HepG2 (cell line): ENCODE data around the gene APOL2. TPM values are rescaled to one million over a fixed set of nuclear protein-coding genes. Genes with fewer than 3 reads are reported as not detected.
A peak's percentile ranks its signal among the peaks of the same experiment; 100 is the strongest.

ENCODE experiments used
- BCL6 ChIP-seq: IDR thresholded peaks from 2 replicates; pipeline ENCODE4 v1.6.1; 2016; ENCODE audit warnings: missing genetic modification reagents, missing compliant biosample characterization
- CC2D1A ChIP-seq: sonication (generic); formaldehyde crosslinking; IDR thresholded peaks from 2 replicates; pipeline ENCODE4 v1.8.1; 2023; ENCODE audit warnings: mild to moderate bottlenecking, missing genetic modification reagents
- CEBPG ChIP-seq: IDR thresholded peaks from 2 replicates; pipeline ENCODE4 v1.6.1; 2016
- CREB1 ChIP-seq, 2 experiments: fragments of 450-650 bp in 1 of 2; IDR thresholded peaks; 2 replicates each; pipeline ENCODE4 v1.6.1; 2016 to 2017; ENCODE audit warnings: control low read depth in 1 of 2, mild to moderate bottlenecking in 1 of 2, missing compliant biosample characterization in 1 of 2, missing genetic modification characterization in 1 of 2
- GATAD1 ChIP-seq: IDR thresholded peaks from 2 replicates; pipeline ENCODE4 v1.6.1; 2016; ENCODE audit warnings: missing genetic modification reagents, missing compliant biosample characterization
- HDAC6 ChIP-seq: fragments of 200-600 bp; sonication (generic); IDR thresholded peaks from 2 replicates; pipeline ENCODE4 v1.7.0; 2017; ENCODE audit warnings: mild to moderate bottlenecking, antibody characterized with exemption, low read length, low read depth
- HMG20A ChIP-seq: IDR thresholded peaks from 2 replicates; pipeline ENCODE4 v1.6.1; 2016; ENCODE audit warnings: borderline replicate concordance
- KMT2B ChIP-seq: IDR thresholded peaks from 2 replicates; pipeline ENCODE4 v1.6.1; 2016; ENCODE audit warnings: missing genetic modification reagents, missing compliant biosample characterization
- MNT ChIP-seq: fragments of 450-650 bp; IDR thresholded peaks from 2 replicates; pipeline ENCODE4 v1.6.1; 2016
- MXD1 ChIP-seq: sonication (generic); formaldehyde crosslinking; IDR thresholded peaks from 2 replicates; pipeline ENCODE4 v1.4.0; 2020; ENCODE audit warnings: mild to moderate bottlenecking, missing genetic modification reagents
- NCOA1 ChIP-seq: sonication (generic); formaldehyde crosslinking; IDR thresholded peaks from 2 replicates; pipeline ENCODE4 v1.9.0; 2021; ENCODE audit warnings: missing genetic modification reagents
- POLR2A ChIP-seq, 2 experiments: IDR thresholded peaks; 2 replicates each; pipeline ENCODE4 v1.6.1; 2011; ENCODE audit warnings: low read depth in 2 of 2, low read length in 2 of 2, mild to moderate bottlenecking in 1 of 2, moderate library complexity in 1 of 2; ENCODE audit not compliant: insufficient read depth in 1 of 2
- RCOR2 ChIP-seq: IDR thresholded peaks from 2 replicates; pipeline ENCODE4 v1.6.1; 2016; ENCODE audit warnings: missing biosample characterization, missing genetic modification reagents
- SMC3 ChIP-seq: IDR thresholded peaks from 2 replicates; pipeline ENCODE4 v1.6.1; 2011; ENCODE audit warnings: low read length, improper control_type of control experiment
- SOX13 ChIP-seq, 3 experiments: fragments of 450-650 bp in 1 of 3; sonication (generic) in 1 of 3; formaldehyde crosslinking in 1 of 3; IDR thresholded peaks in 2 of 3; conservative IDR thresholded peaks in 1 of 3; 2 replicates each; pipeline versions ENCODE4 v1.5.0 to v1.6.1; 2016 to 2020; ENCODE audit warnings: antibody characterized with exemption in 1 of 3, mild to moderate bottlenecking in 1 of 3, missing compliant biosample characterization in 1 of 3, missing genetic modification reagents in 1 of 3, moderate library complexity in 1 of 3
- THAP9 ChIP-seq: sonication (generic); formaldehyde crosslinking; IDR thresholded peaks from 2 replicates; pipeline ENCODE4; 2020; ENCODE audit warnings: missing genetic modification reagents, mild to moderate bottlenecking, borderline replicate concordance
- ZKSCAN8 ChIP-seq: IDR thresholded peaks from 2 replicates; pipeline ENCODE4 v1.6.1; 2016; ENCODE audit warnings: borderline replicate concordance, missing genetic modification reagents, missing compliant biosample characterization
- ZNF235 ChIP-seq: sonication (generic); formaldehyde crosslinking; IDR thresholded peaks from 2 replicates; pipeline ENCODE4 v1.8.1; 2023; ENCODE audit warnings: mild to moderate bottlenecking, missing genetic modification reagents, borderline replicate concordance
- ZNF331 ChIP-seq: sonication (generic); formaldehyde crosslinking; IDR thresholded peaks from 2 replicates; pipeline ENCODE4 v1.4.0; 2020; ENCODE audit warnings: missing genetic modification reagents
- ZNF333 ChIP-seq: sonication (generic); formaldehyde crosslinking; IDR thresholded peaks from 2 replicates; pipeline ENCODE4 v1.4.0; 2020; ENCODE audit warnings: mild to moderate bottlenecking, missing genetic modification reagents, borderline replicate concordance
- ZNF770 ChIP-seq: sonication (generic); formaldehyde crosslinking; IDR thresholded peaks from 2 replicates; pipeline ENCODE4 v1.5.0; 2020; ENCODE audit warnings: mild to moderate bottlenecking, missing genetic modification reagents
- ZNF788 ChIP-seq: sonication (generic); formaldehyde crosslinking; IDR thresholded peaks from 2 replicates; pipeline ENCODE4 v1.5.0; 2020; ENCODE audit warnings: mild to moderate bottlenecking, missing genetic modification reagents, borderline replicate concordance
- ZSCAN29 ChIP-seq: sonication (generic); formaldehyde crosslinking; conservative IDR thresholded peaks from 2 replicates; pipeline ENCODE4 v1.4.0; 2020; ENCODE audit warnings: mild to moderate bottlenecking, missing genetic modification reagents
- polyA plus RNA-seq, 8 experiments: library from polyadenylated mRNA; depleted of rRNA in 3 of 8; stranded (reverse) in 7 of 8; unstranded in 1 of 8; fragments of >200 nt; fragmentation: Illumina TruSeq in 4 of 8; extraction: Trizol in 4 of 8; gene quantifications; 2 replicates each; pipeline versions ENCODE4 v1.2.1 to v1.2.3, GENCODE V29; 2011 to 2016; ENCODE audit warnings: low read depth in 4 of 8, missing spikeins in 1 of 8, mixed read lengths in 1 of 8; ENCODE audit not compliant: insufficient read depth in 1 of 8
- total RNA-seq, 5 experiments: library from RNA; depleted of rRNA; stranded (reverse); fragments of >200 nt; fragmentation: Illumina TruSeq; extraction: Trizol; gene quantifications; 2 replicates each; pipeline ENCODE4 v1.2.3, GENCODE V29; 2016; ENCODE audit warnings: low read depth in 1 of 5

APOL2 gene
- total and polyA plus RNA-seq, 2 of the 13 experiments (the other 11 are each of a cell fraction or from before 2014, with no cell fraction given), result 28.7 to 51.2 TPM

GRCh38 chr22:36239401-36240171 is at the start of gene APOL2 (continued):
- TF ChIP-seq MNT (peak; percentile 85), ZNF235 (CRISPR knock-in tag) (no peak), RCOR2 (CRISPR knock-in tag) (peak; percentile 46; the same call in 1 of the 2 replicates), ZNF333 (CRISPR knock-in tag) (0 out of 2 replicates have a peak, but pooled peaks have one; percentile 69), ZSCAN29 (peak; percentile 36; the same call in 1 of the 2 replicates), KMT2B (CRISPR knock-in tag) (peak; percentile 83), CEBPG (CRISPR knock-in tag) (peak; percentile 8; the same call in 1 of the 2 replicates), ZNF331 (peak; percentile 82), NCOA1 (CRISPR knock-in tag) (peak; percentile 52; the same call in 1 of the 2 replicates), ZNF770 (CRISPR knock-in tag) (peak; percentile 44; the same call in 1 of the 2 replicates), CC2D1A (CRISPR knock-in tag) (no peak), HDAC6 (no peak), POLR2A (IDR thresholded peaks at IDR 0.05; ENCODE audit: insufficient read depth in 1 of 2, low read depth in 2 of 2, low read length in 2 of 2) (peak; percentile 76 to 86), ZKSCAN8 (peak; percentile 45; the same call in 1 of the 2 replicates), THAP9 (CRISPR knock-in tag) (peak; percentile 71; the same call in 1 of the 2 replicates), BCL6 (0 out of 2 replicates have a peak, but pooled peaks have one; percentile 21), CREB1 (IDR thresholded peaks at IDR 0.05) (peak; percentile 33; the same call in 1 of the 2 replicates), CREB1 (CRISPR knock-in tag; IDR thresholded peaks at IDR 0.05) (no peak; the same call in 1 of the 2 replicates), ZNF788 (CRISPR knock-in tag) (peak; percentile 78; the same call in 1 of the 2 replicates), HMG20A (CRISPR knock-in tag) (peak; percentile 50; the same call in 1 of the 2 replicates), GATAD1 (CRISPR knock-in tag) (peak; percentile 61; the same call in 1 of the 2 replicates), SMC3 (peak; percentile 62), MXD1 (CRISPR knock-in tag) (peak; percentile 62), SOX13 (IDR thresholded peaks at IDR 0.05) (no peak), SOX13 (CRISPR knock-in tag; conservative IDR thresholded peaks at IDR 0.05 in 1 of 2, IDR thresholded peaks at IDR 0.05 in 1 of 2) (peak in 1 of 2 experiments; percentile 41; a peak in 1 of 4 replicates)
